HepG2 (cell line): ENCODE measurements around the gene RANGRF. TPM values are rescaled to one million over a fixed set of nuclear protein-coding genes. Genes with fewer than 3 reads are reported as not detected.

ENCODE experiments used
- BHLHE40 ChIP-seq: IDR thresholded peaks from 2 replicates; pipeline ENCODE4 v1.6.1; 2011; ENCODE audit warnings: low read length, improper control_type of control experiment
- DMAP1 ChIP-seq: IDR thresholded peaks from 2 replicates; pipeline ENCODE4 v1.6.1; 2016
- DMTF1 ChIP-seq: sonication (generic); formaldehyde crosslinking; IDR thresholded peaks from 2 replicates; pipeline ENCODE4 v1.4.0; 2020; ENCODE audit warnings: mild to moderate bottlenecking, missing genetic modification reagents
- DZIP1 ChIP-seq: sonication (generic); formaldehyde crosslinking; IDR thresholded peaks from 2 replicates; pipeline ENCODE4 v1.5.0; 2020; ENCODE audit warnings: mild to moderate bottlenecking, missing genetic modification reagents
- IKZF4 ChIP-seq: sonication (generic); formaldehyde crosslinking; IDR thresholded peaks from 2 replicates; pipeline ENCODE4 v1.5.1; 2020; ENCODE audit warnings: borderline replicate concordance, mild to moderate bottlenecking, low read depth, missing genetic modification reagents; ENCODE audit errors: not compliant biosample characterization
- IRF9 ChIP-seq: sonication (generic); formaldehyde crosslinking; IDR thresholded peaks from 2 replicates; pipeline ENCODE4 v1.8.0; 2022; ENCODE audit warnings: missing genetic modification reagents, mild to moderate bottlenecking, borderline replicate concordance
- JARID2 ChIP-seq: sonication (generic); formaldehyde crosslinking; IDR thresholded peaks from 2 replicates; pipeline ENCODE4 v1.8.1; 2023; ENCODE audit warnings: missing genetic modification reagents, inconsistent platforms; ENCODE audit not compliant: insufficient replicate concordance
- MAFF ChIP-seq: IDR thresholded peaks from 2 replicates; pipeline ENCODE4 v1.6.1; 2011; ENCODE audit warnings: low read depth, low read length, improper control_type of control experiment
- NFKBIZ ChIP-seq: IDR thresholded peaks from 2 replicates; pipeline ENCODE4 v1.6.1; 2018; ENCODE audit warnings: missing genetic modification reagents, missing compliant biosample characterization
- NFYC ChIP-seq: IDR thresholded peaks from 2 replicates; pipeline ENCODE4 v1.6.1; 2016; ENCODE audit warnings: missing genetic modification reagents, missing compliant biosample characterization
- PHF5A ChIP-seq: IDR thresholded peaks from one replicate; pipeline ENCODE4 v1.6.1; 2018; ENCODE audit warnings: low read depth, missing genetic modification reagents; ENCODE audit not compliant: unreplicated experiment
- SSRP1 ChIP-seq: IDR thresholded peaks from 2 replicates; pipeline ENCODE4 v1.6.1; 2016; ENCODE audit warnings: control low read depth
- U2AF1 ChIP-seq: fragments of 200-400 bp; formaldehyde crosslinking; optimal IDR thresholded peaks from 2 replicates; pipeline ENCODE3; 2017; ENCODE audit warnings: mild to moderate bottlenecking, low read depth, low read length
- ZFP36L2 ChIP-seq: sonication (generic); formaldehyde crosslinking; IDR thresholded peaks from 2 replicates; pipeline ENCODE4 v1.4.0; 2020; ENCODE audit warnings: missing genetic modification reagents
- ZFP82 ChIP-seq: sonication (generic); formaldehyde crosslinking; IDR thresholded peaks from 2 replicates; pipeline ENCODE4 v1.5.1; 2020; ENCODE audit warnings: mild to moderate bottlenecking, missing genetic modification reagents, borderline replicate concordance
- ZNF234 ChIP-seq: sonication (generic); formaldehyde crosslinking; conservative IDR thresholded peaks from 2 replicates; pipeline ENCODE4 v1.5.1; 2020; ENCODE audit warnings: mild to moderate bottlenecking, missing genetic modification reagents
- ZNF570 ChIP-seq: sonication (generic); formaldehyde crosslinking; IDR thresholded peaks from 2 replicates; pipeline ENCODE4 v1.4.0; 2020; ENCODE audit warnings: mild to moderate bottlenecking, missing genetic modification reagents, borderline replicate concordance
- ZNF605 ChIP-seq: sonication (generic); formaldehyde crosslinking; IDR thresholded peaks from 2 replicates; pipeline ENCODE4 v1.8.0; 2022; ENCODE audit warnings: mild to moderate bottlenecking, missing genetic modification reagents
- ZNF619 ChIP-seq: sonication (generic); formaldehyde crosslinking; IDR thresholded peaks from 2 replicates; pipeline ENCODE4 v1.4.0; 2020; ENCODE audit warnings: mild to moderate bottlenecking, missing genetic modification reagents
- ZNF749 ChIP-seq: sonication (generic); formaldehyde crosslinking; IDR thresholded peaks from 2 replicates; pipeline ENCODE4 v1.8.0; 2022; ENCODE audit warnings: mild to moderate bottlenecking, missing genetic modification reagents, moderate library complexity, borderline replicate concordance
- ZNF780A ChIP-seq: sonication (generic); formaldehyde crosslinking; IDR thresholded peaks from 2 replicates; pipeline ENCODE4 v1.8.0; 2022; ENCODE audit warnings: mild to moderate bottlenecking, missing genetic modification reagents, moderate library complexity
- ZNF878 ChIP-seq: sonication (generic); formaldehyde crosslinking; IDR thresholded peaks from 2 replicates; pipeline ENCODE4 v1.8.1; 2023; ENCODE audit warnings: mild to moderate bottlenecking, missing genetic modification reagents, moderate library complexity
- polyA plus RNA-seq, 8 experiments: library from polyadenylated mRNA; depleted of rRNA in 3 of 8; stranded (reverse) in 7 of 8; unstranded in 1 of 8; fragments of >200 nt; fragmentation: Illumina TruSeq in 4 of 8; extraction: Trizol in 4 of 8; gene quantifications; 2 replicates each; pipeline versions ENCODE4 v1.2.1 to v1.2.3, GENCODE V29; 2011 to 2016; ENCODE audit warnings: low read depth in 4 of 8, missing spikeins in 1 of 8, mixed read lengths in 1 of 8; ENCODE audit not compliant: insufficient read depth in 1 of 8
- total RNA-seq, 5 experiments: library from RNA; depleted of rRNA; stranded (reverse); fragments of >200 nt; fragmentation: Illumina TruSeq; extraction: Trizol; gene quantifications; 2 replicates each; pipeline ENCODE4 v1.2.3, GENCODE V29; 2016; ENCODE audit warnings: low read depth in 1 of 5
- TF ChIP-seq, protein P1 (sequence below): sonication (generic); formaldehyde crosslinking; IDR thresholded peaks from 2 replicates; pipeline ENCODE4 v1.4.0; 2020; ENCODE audit warnings: missing genetic modification reagents, borderline replicate concordance
- TF ChIP-seq, protein P2 (sequence below): sonication (generic); formaldehyde crosslinking; IDR thresholded peaks from 2 replicates; pipeline ENCODE4 v1.4.0; 2020; ENCODE audit warnings: missing genetic modification reagents

The RANGRF gene
- total and polyA plus RNA-seq, 2 of the 13 experiments (the other 11 are each of a cell fraction or from before 2014, with no cell fraction given), result 18.6 to 40.7 TPM

GRCh38 chr17:8273884-8274444 is 14.5 kb upstream of the RANGRF start (continued):
- TF ChIP-seq IRF9 (CRISPR knock-in tag) (no peak), BHLHE40 (no peak), PHF5A (CRISPR knock-in tag) (peak; percentile 81), DMTF1 (CRISPR knock-in tag) (no peak), IKZF4 (CRISPR knock-in tag) (no peak), JARID2 (CRISPR knock-in tag) (no peak), ZNF234 (CRISPR knock-in tag) (no peak), ZNF749 (CRISPR knock-in tag) (no peak), ZFP36L2 (CRISPR knock-in tag) (no peak), ZNF780A (no peak), NFKBIZ (CRISPR knock-in tag) (peak; percentile 76), U2AF1 (no peak), SSRP1 (CRISPR knock-in tag) (no peak), ZNF878 (CRISPR knock-in tag) (peak; percentile 56; the same call in 1 of the 2 replicates), ZNF605 (no peak), MAFF (no peak), ZNF619 (CRISPR knock-in tag) (no peak), DMAP1 (no peak), ZNF570 (CRISPR knock-in tag) (no peak), DZIP1 (CRISPR knock-in tag) (no peak), NFYC (CRISPR knock-in tag) (no peak; the same call in 1 of the 2 replicates), ZFP82 (CRISPR knock-in tag) (no peak)
- TF ChIP-seq, protein P1, sequence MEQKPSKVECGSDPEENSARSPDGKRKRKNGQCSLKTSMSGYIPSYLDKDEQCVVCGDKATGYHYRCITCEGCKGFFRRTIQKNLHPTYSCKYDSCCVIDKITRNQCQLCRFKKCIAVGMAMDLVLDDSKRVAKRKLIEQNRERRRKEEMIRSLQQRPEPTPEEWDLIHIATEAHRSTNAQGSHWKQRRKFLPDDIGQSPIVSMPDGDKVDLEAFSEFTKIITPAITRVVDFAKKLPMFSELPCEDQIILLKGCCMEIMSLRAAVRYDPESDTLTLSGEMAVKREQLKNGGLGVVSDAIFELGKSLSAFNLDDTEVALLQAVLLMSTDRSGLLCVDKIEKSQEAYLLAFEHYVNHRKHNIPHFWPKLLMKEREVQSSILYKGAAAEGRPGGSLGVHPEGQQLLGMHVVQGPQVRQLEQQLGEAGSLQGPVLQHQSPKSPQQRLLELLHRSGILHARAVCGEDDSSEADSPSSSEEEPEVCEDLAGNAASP, result no peak; the same call in 1 of the 2 replicates
- TF ChIP-seq, protein P2, sequence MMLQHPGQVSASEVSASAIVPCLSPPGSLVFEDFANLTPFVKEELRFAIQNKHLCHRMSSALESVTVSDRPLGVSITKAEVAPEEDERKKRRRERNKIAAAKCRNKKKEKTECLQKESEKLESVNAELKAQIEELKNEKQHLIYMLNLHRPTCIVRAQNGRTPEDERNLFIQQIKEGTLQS, result no peak
